Cerebellar nuclear complex (tissue), 1 donor: ENCODE measurements around the gene CCHCR1.
"Not testable (repeated sequence)": the region's sequence is repeated elsewhere in the genome, so short reads cannot be mapped to it uniquely, and the experiment has no call there.

Experiments used
- DNase-seq, 2 experiments: peaks; one replicate each; lab custom pipeline; 2025; lab: John Stamatoyannopoulos, UW

Gene CCHCR1

DNA sequence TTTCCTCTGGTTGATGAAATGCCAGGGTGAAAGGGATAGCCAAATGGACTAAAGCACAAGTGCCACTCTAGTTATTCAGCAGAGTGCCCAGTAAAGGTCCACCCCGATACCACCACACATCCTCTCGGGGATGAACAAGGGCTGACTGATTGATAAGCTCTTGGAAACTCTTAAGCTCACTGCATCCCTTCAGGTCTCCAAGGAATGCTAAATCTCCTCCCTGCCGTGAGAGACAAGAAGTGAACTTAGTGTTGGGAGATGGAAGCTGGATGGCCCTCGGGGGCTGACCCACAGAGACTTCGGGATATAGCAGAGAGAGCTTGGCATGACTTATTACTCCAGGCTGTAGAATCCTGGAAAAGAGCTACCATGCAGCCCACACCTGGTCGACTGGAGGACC lies 26.3 kb upstream of the CCHCR1 start:
- not testable (repeated sequence) for DNase-seq

- not testable (repeated sequence) for DNase-seq
Observed at GRCh38 chr6:31183287-31183686, 25.7 kb upstream of the CCHCR1 start.

GRCh38 chr6:31180500-31180899 lies 22.9 kb upstream of the CCHCR1 start:
- DNase-seq: no peak

- DNase-seq: no peak
Observed at GRCh38 chr6:31179896-31180295, 22.3 kb upstream of the CCHCR1 start.

- no peak for DNase-seq
Observed at GRCh38 chr6:31179042-31179386, 21.4 kb upstream of the CCHCR1 start.

DNA sequence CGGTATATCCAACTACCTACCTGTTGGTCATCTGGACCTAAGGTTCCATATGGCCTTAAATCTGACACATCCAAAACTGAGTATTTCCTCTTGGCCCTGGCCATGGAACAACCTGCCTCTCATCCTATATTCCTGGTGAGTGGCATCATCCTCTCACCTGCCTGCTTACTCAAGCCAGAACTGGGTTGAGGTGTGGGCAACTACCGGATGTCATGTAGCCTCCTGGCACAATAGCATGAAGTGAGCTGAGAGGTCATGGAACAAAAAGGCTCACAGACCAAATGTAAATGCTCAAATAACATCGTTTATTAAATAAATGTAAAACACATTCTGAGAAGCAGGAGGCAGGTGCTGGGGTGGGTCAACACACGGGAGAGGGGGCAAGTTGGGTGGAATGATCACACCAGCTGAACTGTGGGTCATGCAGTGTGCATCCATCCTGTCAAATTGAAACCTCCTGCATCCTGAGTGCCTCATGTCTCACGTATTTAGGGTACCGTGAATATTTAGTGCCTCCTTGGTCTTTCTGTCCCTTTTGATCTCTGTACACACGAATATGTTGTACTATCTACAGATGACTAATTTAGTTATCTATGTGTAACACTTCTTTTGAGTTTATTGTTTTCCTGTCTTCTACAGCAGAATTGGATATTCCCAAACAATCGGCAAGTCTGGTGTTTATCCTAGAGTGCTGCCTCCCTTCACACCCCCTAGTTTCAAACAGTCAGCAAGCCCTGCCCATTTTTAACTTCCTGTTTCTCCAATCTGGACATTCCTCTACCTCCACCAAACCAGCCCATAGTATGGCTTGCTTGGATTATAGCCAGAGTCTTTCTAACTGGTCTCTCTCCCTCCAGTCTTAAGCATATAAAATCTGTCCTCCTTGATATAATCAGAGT lies 20.8 kb upstream of the CCHCR1 start:
- DNase-seq: no peak

- no peak for DNase-seq
Observed at GRCh38 chr6:31175971-31176370, 18.4 kb upstream of the CCHCR1 start.

DNA sequence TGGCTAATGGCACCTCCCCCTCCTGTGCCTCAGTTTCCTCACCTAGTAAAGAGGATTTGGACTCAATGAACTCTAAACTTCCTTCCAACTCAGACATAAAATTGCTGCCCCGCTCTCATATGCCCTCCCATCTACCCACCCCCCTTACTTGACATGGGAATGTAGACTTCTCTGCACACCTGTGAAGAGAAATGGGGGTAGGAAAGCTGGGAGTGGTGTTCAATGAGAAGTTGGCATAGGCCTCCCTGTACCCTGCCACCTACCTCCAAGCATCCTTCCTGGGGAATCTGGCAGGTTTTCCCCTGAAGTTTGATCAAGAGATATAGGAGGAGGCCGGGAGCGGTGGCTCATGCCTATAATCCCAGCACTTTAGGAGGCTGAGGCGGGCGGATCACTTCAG lies 16.8 kb upstream of the CCHCR1 start:
- no peak for DNase-seq

GRCh38 chr6:31173406-31173805 lies 15.8 kb upstream of the CCHCR1 start:
- no peak for DNase-seq

DNA sequence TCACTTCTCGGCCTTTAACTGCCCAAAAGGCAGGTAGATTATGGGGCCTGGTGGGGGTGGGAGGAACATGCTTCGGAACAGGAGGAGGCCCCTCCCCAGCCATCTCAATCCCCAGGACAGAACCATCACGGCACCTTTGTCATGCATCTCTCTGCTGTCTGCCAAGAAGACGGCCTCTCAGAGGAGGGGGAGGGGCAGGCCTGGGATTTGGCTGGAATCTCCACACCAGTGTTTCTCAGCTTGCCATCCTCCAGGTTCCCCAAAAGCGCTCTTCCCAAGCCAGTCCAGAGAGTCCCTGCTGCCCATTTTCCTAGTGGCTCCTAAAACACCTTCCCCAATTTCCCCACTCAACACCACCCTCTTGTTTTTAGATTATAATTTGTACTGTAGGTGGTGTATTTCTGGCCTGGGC lies 15.4 kb upstream of the CCHCR1 start:
- no peak for DNase-seq

DNA sequence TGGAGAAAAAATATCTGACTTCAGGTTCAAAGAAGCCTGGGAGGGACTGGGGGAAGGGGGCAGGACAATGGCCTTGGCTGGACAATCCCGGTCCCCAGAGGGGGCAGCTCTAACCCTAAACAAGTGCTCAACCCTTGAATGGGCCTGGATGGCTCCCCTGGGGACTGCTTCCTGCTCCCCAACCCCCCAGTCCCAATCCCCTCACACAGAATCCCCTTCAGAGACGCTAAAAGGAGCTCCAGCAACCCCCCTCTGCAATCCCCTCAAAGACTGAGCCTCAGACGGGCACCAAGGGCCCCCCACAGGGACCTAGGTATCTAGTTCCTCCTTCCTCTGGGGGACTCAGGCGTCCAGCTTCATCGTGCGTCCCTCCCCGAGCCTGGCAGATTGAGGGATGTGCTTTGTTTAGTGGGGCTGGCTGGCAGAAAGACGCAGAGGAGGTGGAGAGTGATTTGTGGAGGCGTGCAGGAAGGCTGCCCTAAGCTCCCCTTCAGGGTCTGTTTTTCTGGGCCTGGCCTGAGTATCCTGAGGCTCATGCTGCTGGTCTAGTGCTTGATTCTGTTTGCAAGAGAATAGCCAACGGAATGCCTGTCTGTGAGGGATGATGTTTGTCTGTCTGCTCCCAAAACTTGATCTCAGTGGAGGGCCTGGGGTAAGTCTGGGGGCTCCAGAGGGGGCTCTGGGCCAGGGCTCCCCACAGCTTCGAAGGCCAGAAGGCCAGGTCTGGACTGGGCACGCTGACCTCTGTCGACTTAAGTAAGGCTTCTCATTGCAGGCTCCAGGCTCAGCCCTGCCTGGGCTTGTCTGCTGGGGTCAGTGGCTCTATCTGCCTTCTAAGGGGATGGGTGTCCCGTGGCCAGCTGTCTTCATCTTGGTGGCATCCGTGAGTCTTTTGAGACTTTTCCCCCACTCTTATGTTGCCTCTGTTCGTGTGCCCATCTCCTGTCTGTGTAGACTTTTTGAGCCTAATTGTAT lies 14.6 kb upstream of the CCHCR1 start:
- DNase-seq: no peak

- no peak for DNase-seq
Observed at GRCh38 chr6:31170987-31171671, 13.5 kb upstream of the CCHCR1 start.

GRCh38 chr6:31170600-31170881 lies 12.9 kb upstream of the CCHCR1 start, which contains the start of gene POU5F1:
POU5F1 (minus strand) TSS chr6:31170682; CDS start chr6:31170620, 62 bp downstream.
- DNase-seq: no peak

- not testable (repeated sequence) for DNase-seq
Observed at GRCh38 chr6:31169858-31170599, 12.4 kb upstream of the CCHCR1 start.

- DNase-seq: no peak
Observed at GRCh38 chr6:31169123-31169857, 11.7 kb upstream of the CCHCR1 start.

DNA sequence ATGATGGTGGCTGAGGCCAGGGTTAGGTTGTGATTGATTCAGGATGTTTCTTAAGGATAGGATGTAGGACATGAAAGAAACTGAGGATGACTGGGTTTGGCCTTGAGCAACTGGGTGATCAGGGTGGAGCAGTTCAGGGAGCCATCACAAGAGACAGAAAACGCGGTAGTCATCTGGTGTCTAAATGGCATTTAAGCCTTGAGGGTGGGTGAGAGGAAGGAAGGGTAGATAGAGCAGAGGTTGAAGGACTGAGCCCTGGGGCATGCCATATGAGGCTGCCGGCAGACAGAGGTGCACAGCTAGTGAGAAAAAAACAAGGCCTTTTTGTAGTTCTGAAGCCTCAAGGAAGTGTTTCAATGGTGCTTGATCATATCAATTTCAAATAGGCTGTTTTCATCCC lies 11.0 kb upstream of the CCHCR1 start:
- no peak for DNase-seq

- no peak for DNase-seq
Observed at GRCh38 chr6:31165986-31166385, 8.4 kb upstream of the CCHCR1 start.

- DNase-seq: not testable (repeated sequence)
Observed at GRCh38 chr6:31165064-31165832, 7.6 kb upstream of the CCHCR1 start.

DNA sequence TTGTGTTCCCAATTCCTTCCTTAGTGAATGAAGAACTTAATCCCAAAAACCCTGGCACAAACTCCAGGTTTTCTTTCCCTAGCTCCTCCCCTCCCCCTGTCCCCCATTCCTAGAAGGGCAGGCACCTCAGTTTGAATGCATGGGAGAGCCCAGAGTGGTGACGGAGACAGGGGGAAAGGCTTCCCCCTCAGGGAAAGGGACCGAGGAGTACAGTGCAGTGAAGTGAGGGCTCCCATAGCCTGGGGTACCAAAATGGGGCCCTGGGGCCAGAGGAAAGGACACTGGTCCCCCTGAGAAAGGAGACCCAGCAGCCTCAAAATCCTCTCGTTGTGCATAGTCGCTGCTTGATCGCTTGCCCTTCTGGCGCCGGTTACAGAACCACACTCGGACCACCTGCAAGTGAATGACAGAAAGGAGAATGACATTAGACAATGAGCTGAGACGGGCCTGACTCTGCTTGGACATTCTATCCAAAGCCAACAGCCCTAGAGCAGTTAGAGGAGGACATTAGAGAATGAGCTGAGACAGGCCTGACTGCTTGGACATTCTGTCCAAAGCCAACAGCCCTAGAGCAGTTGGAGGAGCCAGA lies 7.0 kb upstream of the CCHCR1 start:
- not testable (repeated sequence) for DNase-seq

- no peak for DNase-seq
Observed at GRCh38 chr6:31163922-31164321, 6.3 kb upstream of the CCHCR1 start.
